HL-60 (cell line): ENCODE data around the gene WWOX.
"Not testable (repeated sequence)": the region's sequence is repeated elsewhere in the genome, so short reads cannot be mapped to it uniquely, and the experiment has no call there.

Source experiments
- DNase-seq, 2 experiments: peaks; one replicate each; pipeline ENCODE4 v3.0.0-alpha.2; 2010 to 2020; ENCODE audit warnings: low read depth in 1 of 2, low spot score in 1 of 2
- H3K27ac ChIP-seq: fragments of 250-450 bp; sonication (Bioruptor Pico); replicated peaks from 2 replicates; pipeline ENCODE4 v1.5.1; 2020; ENCODE audit warnings: mild to moderate bottlenecking, moderate library complexity
- H3K27me3 ChIP-seq: fragments of 250-450 bp; sonication (Bioruptor Pico); 2 replicates; pipeline ENCODE4 v1.5.1; 2021; ENCODE audit warnings: mild to moderate bottlenecking, moderate library complexity; ENCODE audit not compliant: insufficient read depth, poor library complexity, severe bottlenecking
- H3K4me3 ChIP-seq: replicated peaks from 2 replicates; pipeline ENCODE4 v1.5.1; 2011; ENCODE audit warnings: mild to moderate bottlenecking, control low read depth, low read length; ENCODE audit not compliant: insufficient read depth
- CTCF ChIP-seq: IDR thresholded peaks from one replicate; pipeline ENCODE4 v1.5.1; 2011; ENCODE audit warnings: low read length, control low read depth, inconsistent platforms; ENCODE audit not compliant: insufficient read depth
- GABPA ChIP-seq: IDR thresholded peaks from 2 replicates; pipeline ENCODE4 v1.6.1; 2012; ENCODE audit warnings: low read depth
- POLR2AphosphoS5 ChIP-seq: IDR thresholded peaks from 2 replicates; pipeline ENCODE4 v1.6.1; 2012; ENCODE audit warnings: low read depth
- REST ChIP-seq: IDR thresholded peaks from 2 replicates; pipeline ENCODE4 v1.6.1; 2012; ENCODE audit warnings: low read depth; ENCODE audit not compliant: insufficient replicate concordance
- SPI1 ChIP-seq: IDR thresholded peaks from 2 replicates; pipeline ENCODE4 v1.6.1; 2012; ENCODE audit warnings: low read depth, mild to moderate bottlenecking, borderline replicate concordance

Gene WWOX

GRCh38 chr16:79250502-79251098 is 1151.1 kb downstream of the WWOX start:
- no peak overlapping the region for H3K4me3 ChIP-seq
- TF ChIP-seq SPI1 (no peak), POLR2AphosphoS5 (no peak)
- no peaks in the 10 kb centered on the region for H3K27me3 ChIP-seq
- no peak overlapping the region for H3K27ac ChIP-seq
- no peak for DNase-seq

GRCh38 chr16:79253100-79253631 is 1153.7 kb downstream of the WWOX start:
- H3K27ac ChIP-seq = no peak overlapping the region
- TF ChIP-seq SPI1 (no peak), REST (no peak), POLR2AphosphoS5 (no peak), CTCF (no peak), GABPA (no peak)
- H3K4me3 ChIP-seq = no peak overlapping the region
- DNase-seq = no peak
- H3K27me3 ChIP-seq = no peaks in the 10 kb centered on the region

- TF ChIP-seq GABPA = no peak
- no peak for TF ChIP-seq REST
- no peak for TF ChIP-seq POLR2AphosphoS5
- TF ChIP-seq SPI1 = no peak
- TF ChIP-seq CTCF = no peak
- H3K27me3 ChIP-seq = no peaks in the 10 kb centered on the region
- DNase-seq = no peak
Observed at GRCh38 chr16:79257953-79258490, 1158.6 kb downstream of the WWOX start.

GRCh38 chr16:79260890-79261289 is 1161.4 kb downstream of the WWOX start:
- DNase-seq, H3K27me3 ChIP-seq, H3K27ac ChIP-seq, H3K4me3 ChIP-seq: not testable (repeated sequence)

More at GRCh38 chr16:79257953-79258490, 1158.6 kb downstream of the WWOX start:
- Histone ChIP-seq H3K4me3 (no peak overlapping the region), H3K27ac (no peak overlapping the region)

- TF ChIP-seq CTCF (peak; percentile 51), REST (no peak), SPI1 (no peak), GABPA (no peak)
- Histone ChIP-seq H3K27me3 (no peaks in the 10 kb centered on the region), H3K27ac (no peak overlapping the region), H3K4me3 (no peak overlapping the region)
- peak in 1 of 2 experiments; percentile 18 for DNase-seq
Observed at GRCh38 chr16:79261481-79261940, 1162.1 kb downstream of the WWOX start.
